ENCODE results near the gene CADM3.

The CADM3 gene

GRCh38 chr1:159172614-159173291 lies 1.3 kb downstream of the CADM3 start:
- TF ChIP-seq ZFP3 (CRISPR knock-in tag; IDR thresholded peaks at IDR 0.05) (no peak), CSRNP3 (CRISPR knock-in tag; IDR thresholded peaks at IDR 0.05) (no peak), RARB (CRISPR knock-in tag; IDR thresholded peaks at IDR 0.05) (no peak), CREB5 (CRISPR knock-in tag; IDR thresholded peaks at IDR 0.05; ENCODE audit: low read depth) (no peak), BACH2 (CRISPR knock-in tag; IDR thresholded peaks at IDR 0.05; ENCODE audit: borderline replicate concordance) (no peak), ARNTL (CRISPR knock-in tag; IDR thresholded peaks at IDR 0.05; ENCODE audit: borderline replicate concordance, low read depth) (no peak), ZNF8 (CRISPR knock-in tag; IDR thresholded peaks at IDR 0.05) (no peak), POU6F1 (CRISPR knock-in tag; IDR thresholded peaks at IDR 0.05; ENCODE audit: borderline replicate concordance, low read depth) (no peak), ZNF70 (CRISPR knock-in tag; IDR thresholded peaks at IDR 0.05) (no peak), PATZ1 (CRISPR knock-in tag; IDR thresholded peaks at IDR 0.05; ENCODE audit: borderline replicate concordance) (no peak), ISL1 (CRISPR knock-in tag; IDR thresholded peaks at IDR 0.05) (no peak), GLIS3 (CRISPR knock-in tag; IDR thresholded peaks at IDR 0.05) (no peak), TOX (CRISPR knock-in tag; IDR thresholded peaks at IDR 0.05; ENCODE audit: borderline replicate concordance) (no peak), TSHZ2 (CRISPR knock-in tag; IDR thresholded peaks at IDR 0.05) (no peak), SNAI2 (CRISPR knock-in tag; IDR thresholded peaks at IDR 0.05) (no peak), ZC3H10 (CRISPR knock-in tag; IDR thresholded peaks at IDR 0.05) (no peak), OSR1 (CRISPR knock-in tag; IDR thresholded peaks at IDR 0.05) (no peak), ZNF565 (CRISPR knock-in tag; conservative IDR thresholded peaks at IDR 0.05; ENCODE audit: low read depth) (no peak)
- ATAC-seq: 0 out of 3 replicates have a peak, but pooled peaks have one; percentile 11

GRCh38 chr1:159173320-159173719 lies 1.9 kb downstream of the CADM3 start:
- no peak for ATAC-seq
- no peak for TF ChIP-seq CSDC2 (CRISPR knock-in tag; IDR thresholded peaks at IDR 0.05)
- no peak for TF ChIP-seq ZFP3 (CRISPR knock-in tag; IDR thresholded peaks at IDR 0.05)
- no peak for TF ChIP-seq ZNF565 (CRISPR knock-in tag; conservative IDR thresholded peaks at IDR 0.05; ENCODE audit: low read depth)
- TF ChIP-seq ISL1 (CRISPR knock-in tag; IDR thresholded peaks at IDR 0.05): no peak
- TF ChIP-seq POU6F1 (CRISPR knock-in tag; IDR thresholded peaks at IDR 0.05; ENCODE audit: borderline replicate concordance, low read depth): no peak
- no peak for TF ChIP-seq PPARA (CRISPR knock-in tag; IDR thresholded peaks at IDR 0.05; ENCODE audit: borderline replicate concordance)
- no peak for TF ChIP-seq GLIS3 (CRISPR knock-in tag; IDR thresholded peaks at IDR 0.05)
- no peak for TF ChIP-seq CREB5 (CRISPR knock-in tag; IDR thresholded peaks at IDR 0.05; ENCODE audit: low read depth)

Measured in SK-N-SH treated with all-trans-retinoic acid at 6 μM for 48 hours (cell line).